Omental fat pad (tissue), 4 donors: ENCODE results near the gene AFF3. TPM values are rescaled to one million over a fixed set of nuclear protein-coding genes. Genes with fewer than 3 reads are reported as not detected.

ENCODE experiments used
- ATAC-seq: fragments of 150-250 bp; one replicate; pipeline ENCODE4 v1.9.1; 2016; ENCODE audit warnings: mild to moderate bottlenecking, moderate library complexity; ENCODE audit not compliant: low FRiP score
- DNase-seq: peaks from one replicate; pipeline ENCODE4 v3.0.0-alpha.2; 2019; ENCODE audit warnings: low spot score
- CTCF ChIP-seq, 3 donors: fragments of 450-650 bp; IDR thresholded peaks; one replicate each; pipeline ENCODE4 v1.5.1; 2016 to 2017; ENCODE audit warnings: antibody characterized with exemption in 3 of 3, mild to moderate bottlenecking in 3 of 3, moderate library complexity in 2 of 3
- total RNA-seq, 4 donors: library from RNA; depleted of rRNA; stranded (reverse); fragments of >200 nt; gene quantifications; one replicate each; pipeline ENCODE4 v1.1.0, GENCODE V29; 2016

The AFF3 gene
- total RNA-seq, 4 donors from 2014 or later = 1.4 to 6.0 (median 2.7) TPM

GRCh38 chr2:99860720-99861375 is 281.5 kb downstream of the AFF3 start:
- no peak for DNase-seq
- TF ChIP-seq CTCF (IDR thresholded peaks at IDR 0.05) = no peak
- no peak for ATAC-seq

GRCh38 chr2:99858951-99859596 is 283.3 kb downstream of the AFF3 start:
- DNase-seq (no peak), ATAC-seq (peak; percentile 85)
- TF ChIP-seq CTCF (IDR thresholded peaks at IDR 0.05) = no peak

- TF ChIP-seq CTCF (IDR thresholded peaks at IDR 0.05) = no peak
- no peak for ATAC-seq
Observed at GRCh38 chr2:99857867-99858444, 284.4 kb downstream of the AFF3 start.

GRCh38 chr2:99857372-99857771 is 285.0 kb downstream of the AFF3 start:
- TF ChIP-seq CTCF (IDR thresholded peaks at IDR 0.05) = no peak
- DNase-seq (no peak), ATAC-seq (no peak)

More at GRCh38 chr2:99857867-99858444, 284.4 kb downstream of the AFF3 start:
- DNase-seq = no peak

DNA sequence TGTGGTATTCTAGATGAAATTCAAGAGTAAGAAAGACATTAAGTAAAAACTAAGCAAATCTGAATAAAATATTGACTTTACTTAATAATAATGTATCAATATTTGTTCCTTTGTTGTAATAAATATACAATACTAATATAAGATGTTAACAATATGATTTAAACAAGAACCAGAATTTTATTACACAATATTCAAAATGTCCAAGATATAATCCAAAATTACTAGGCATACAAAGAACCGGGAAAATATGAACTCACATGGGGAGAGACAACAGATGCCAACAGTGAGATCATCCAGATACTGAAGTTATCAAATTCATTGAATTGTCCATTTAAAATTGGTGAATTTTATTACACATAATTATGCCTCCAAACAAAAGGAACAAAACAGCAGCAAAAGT is 286.3 kb downstream of the AFF3 start:
- no peak for DNase-seq
- TF ChIP-seq CTCF (IDR thresholded peaks at IDR 0.05) = no peak
- ATAC-seq = no peak

DNA sequence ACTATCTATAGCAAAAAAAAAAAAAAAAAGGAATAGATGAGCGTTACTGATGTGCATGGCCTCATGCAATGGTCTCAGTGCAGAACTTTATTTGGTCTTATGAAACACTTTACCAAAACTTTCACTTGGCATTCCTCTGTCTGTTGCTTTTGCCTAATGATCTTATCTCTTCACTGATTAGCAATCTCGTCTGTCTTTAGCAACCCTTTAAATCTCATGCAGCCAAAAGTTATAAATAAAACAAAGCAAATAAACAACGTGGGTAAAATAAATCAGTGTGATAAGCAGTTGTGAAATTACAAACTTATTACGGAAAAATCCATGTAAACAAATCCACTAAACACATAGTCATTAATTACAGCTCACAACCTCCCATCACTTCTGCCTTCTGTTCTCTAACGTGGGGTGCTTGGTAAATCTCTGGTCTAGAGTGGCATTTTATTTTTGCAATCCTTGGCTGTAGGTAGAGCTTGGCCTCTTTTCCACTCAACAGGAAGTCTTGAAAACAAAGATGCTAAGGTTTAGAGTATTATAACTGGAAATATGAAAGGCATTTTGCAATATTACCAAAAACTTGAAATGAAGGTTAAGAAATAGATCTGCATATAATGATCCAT is 288.0 kb downstream of the AFF3 start:
- DNase-seq (no peak), ATAC-seq (peak; percentile 60)
- TF ChIP-seq CTCF (IDR thresholded peaks at IDR 0.05) = no peak
